ENCODE measurements around the gene LCE2D. TPM values are rescaled to one million over a fixed set of nuclear protein-coding genes. Genes with fewer than 3 reads are reported as not detected.
"Not testable (repeated sequence)": the region's sequence is repeated elsewhere in the genome, so short reads cannot be mapped to it uniquely, and the experiment has no call there.

LCE2D gene
- total RNA-seq, 1 donor from 2014 or later: not detected

GRCh38 chr1:152658649-152659048, 4.5 kb upstream of the LCE2D start:
- TF ChIP-seq CTCF (conservative IDR thresholded peaks at IDR 0.05; ENCODE audit: low read depth, low read length): no peak
- no peak for DNase-seq (ENCODE audit: low read depth)
- no peak overlapping the region for H3K4me3 ChIP-seq (ENCODE audit: low read depth, low read length)

DNA sequence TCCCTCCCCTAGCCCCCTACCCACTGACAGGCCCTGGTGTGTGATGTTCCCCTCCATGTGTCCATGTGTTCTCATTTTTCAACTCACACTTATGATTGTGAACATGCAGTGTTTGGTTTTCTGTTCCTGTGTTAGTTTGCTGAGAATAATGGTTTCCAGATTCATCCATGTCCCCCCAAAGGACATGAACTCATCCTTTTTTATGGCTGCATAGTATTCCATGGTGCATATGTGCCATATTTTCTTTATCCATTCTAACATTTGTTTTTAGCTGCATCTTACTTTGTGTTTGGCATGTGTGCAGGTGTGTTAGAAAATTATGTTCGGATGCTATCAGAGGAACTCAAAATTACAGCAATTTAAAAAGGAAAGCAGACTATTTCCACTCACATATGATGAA, 3.0 kb downstream of the LCE2D start:
- H3K4me3 ChIP-seq (ENCODE audit: low read depth, low read length); DNase-seq (ENCODE audit: low read depth): not testable (repeated sequence)

DNA sequence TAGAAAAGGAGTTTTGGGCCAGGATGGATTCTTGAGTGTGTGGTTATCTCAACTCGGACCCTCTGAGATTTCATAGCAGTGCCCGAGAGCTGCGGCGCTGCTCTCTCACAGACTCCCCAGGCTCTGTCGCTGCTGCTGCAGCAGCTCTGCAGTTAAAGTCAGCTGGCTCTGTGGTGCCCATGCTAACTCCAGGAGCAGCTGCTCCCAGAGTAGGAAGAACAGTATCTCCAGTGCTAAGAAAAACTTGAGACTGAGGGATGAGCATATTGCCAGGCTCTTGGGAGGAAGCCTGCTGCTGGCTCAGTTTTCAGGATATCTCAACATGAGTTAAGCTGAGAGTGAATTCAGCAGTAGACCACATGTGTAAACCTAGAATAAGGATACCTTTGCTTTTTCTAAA, 4.5 kb downstream of the LCE2D start:
- no peak for DNase-seq (ENCODE audit: low read depth)
- no peak for TF ChIP-seq CTCF (conservative IDR thresholded peaks at IDR 0.05; ENCODE audit: low read depth, low read length)
- H3K4me3 ChIP-seq (ENCODE audit: low read depth, low read length): no peak overlapping the region

GRCh38 chr1:152673016-152673415, 9.8 kb downstream of the LCE2D start:
- no peak for TF ChIP-seq CTCF (conservative IDR thresholded peaks at IDR 0.05; ENCODE audit: low read depth, low read length)
- no peak for DNase-seq (ENCODE audit: low read depth)
- no peak overlapping the region for H3K4me3 ChIP-seq (ENCODE audit: low read depth, low read length)

GRCh38 chr1:152674983-152675382, 11.8 kb downstream of the LCE2D start, which contains the start of gene LCE2C:
TSS of gene LCE2C (plus strand) at chr1:152675279. CDS start at chr1:152676016, 737 bp downstream.
- not testable (repeated sequence) for H3K4me3 ChIP-seq (ENCODE audit: low read depth, low read length); DNase-seq (ENCODE audit: low read depth)

- DNase-seq (ENCODE audit: low read depth): no peak
- no peak for TF ChIP-seq CTCF (conservative IDR thresholded peaks at IDR 0.05; ENCODE audit: low read depth, low read length)
- no peak overlapping the region for H3K4me3 ChIP-seq (ENCODE audit: low read depth, low read length)
Observed at GRCh38 chr1:152679459-152679858, 16.3 kb downstream of the LCE2D start.

- H3K4me3 ChIP-seq (ENCODE audit: low read depth, low read length): no peak overlapping the region
- no peak for TF ChIP-seq CTCF (conservative IDR thresholded peaks at IDR 0.05; ENCODE audit: low read depth, low read length)
- DNase-seq (ENCODE audit: low read depth): no peak
Observed at GRCh38 chr1:152681616-152682015, 18.4 kb downstream of the LCE2D start.

GRCh38 chr1:152683846-152684245, 20.7 kb downstream of the LCE2D start:
- no peak for DNase-seq (ENCODE audit: low read depth)
- no peak for TF ChIP-seq CTCF (conservative IDR thresholded peaks at IDR 0.05; ENCODE audit: low read depth, low read length)
- no peak overlapping the region for H3K4me3 ChIP-seq (ENCODE audit: low read depth, low read length)

DNA sequence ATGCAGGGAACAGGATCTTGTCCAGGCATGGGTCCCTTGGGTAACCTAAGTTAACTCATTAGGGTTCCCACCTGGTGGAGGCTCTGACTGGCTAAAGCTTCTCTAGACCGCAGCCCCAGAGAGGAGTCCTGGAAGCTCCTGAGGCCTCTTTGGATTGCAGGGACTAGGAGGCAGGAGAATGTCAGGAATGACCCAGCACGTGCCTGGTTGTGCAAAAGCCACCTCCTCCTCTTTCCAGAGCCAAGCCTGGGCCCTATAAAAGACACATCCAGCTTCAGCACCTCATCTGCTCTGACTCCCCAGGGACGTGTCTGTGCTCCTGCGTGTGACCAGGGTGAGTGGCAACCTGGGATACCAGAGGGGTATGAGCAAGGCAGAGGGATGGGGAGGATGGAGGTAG, 22.6 kb downstream of the LCE2D start, which contains the start of gene LCE2B:
LCE2B (plus strand) TSS at position 301 of the 400 bp plus-strand sequence. CDS start 721 bp downstream, outside the sequence.
- not testable (repeated sequence) for DNase-seq (ENCODE audit: low read depth)

More for the DNA sequence above, 22.6 kb downstream of the LCE2D start, which contains the start of gene LCE2B:
- not testable (repeated sequence) for H3K4me3 ChIP-seq (ENCODE audit: low read depth, low read length)

All from epithelial cell of proximal tubule (primary cell).